Measurements from ENCODE around the gene ATP5F1D. TPM values are rescaled to one million over a fixed set of nuclear protein-coding genes. Genes with fewer than 3 reads are reported as not detected.
A peak's percentile ranks its signal among the peaks of the same experiment; 100 is the strongest.

Gene ATP5F1D
- total RNA-seq, 2 donors from 2014 or later = 156 to 157 TPM

- intact Hi-C loops (cut with DNase I) = no loop called here
- peak overlapping the region in 3 of 4 donors; percentile 98 to 100 (median 98) for H3K27ac ChIP-seq
- no peaks in the 10 kb centered on the region for H3K9me3 ChIP-seq
- peaks cover 28 to 30% of the 10 kb centered on the region in 2 donors for H3K36me3 ChIP-seq (replicated peaks in 1 of 2; ENCODE audit: insufficient read depth in 1 of 2, low read depth in 2 of 2)
- ATAC-seq (no peak), DNase-seq (no peak)
- peaks cover 94% of the 10 kb centered on the region for H3K4me1 ChIP-seq
- no peak overlapping the region for H3K4me3 ChIP-seq
- TF ChIP-seq CTCF (IDR thresholded peaks at IDR 0.05) = no peak
- TF ChIP-seq POLR2A (IDR thresholded peaks at IDR 0.05) = no peak
- H3K27me3 ChIP-seq = no peaks in the 10 kb centered on the region
- 69 to 71% methylated on average over 23 of the region's 23 CpGs for WGBS, 2 donors
Observed at GRCh38 chr19:1257475-1258162, 16.1 kb downstream of the ATP5F1D start.

- Histone ChIP-seq H3K27me3 (no peaks in the 10 kb centered on the region), H3K27ac (peak overlapping the region in 3 of 4 donors; percentile 98 to 100 (median 98)), H3K4me1 (peaks cover 94% of the 10 kb centered on the region), H3K9me3 (no peaks in the 10 kb centered on the region), H3K4me3 (no peak overlapping the region), H3K36me3 (replicated peaks in 1 of 2; ENCODE audit: insufficient read depth in 1 of 2, low read depth in 2 of 2) (peaks cover 28 to 30% of the 10 kb centered on the region in 2 donors)
- DNase-seq (no peak), ATAC-seq (no peak)
- whole genome bisulfite sequencing, 2 donors = 80 to 82% methylated on average over 8 of the region's 8 CpGs
- intact Hi-C loops (cut with DNase I) = no loop called here
- no peak for TF ChIP-seq POLR2A (IDR thresholded peaks at IDR 0.05)
- no peak for TF ChIP-seq CTCF (IDR thresholded peaks at IDR 0.05)
Observed at GRCh38 chr19:1258163-1258492, 16.6 kb downstream of the ATP5F1D start.

DNA sequence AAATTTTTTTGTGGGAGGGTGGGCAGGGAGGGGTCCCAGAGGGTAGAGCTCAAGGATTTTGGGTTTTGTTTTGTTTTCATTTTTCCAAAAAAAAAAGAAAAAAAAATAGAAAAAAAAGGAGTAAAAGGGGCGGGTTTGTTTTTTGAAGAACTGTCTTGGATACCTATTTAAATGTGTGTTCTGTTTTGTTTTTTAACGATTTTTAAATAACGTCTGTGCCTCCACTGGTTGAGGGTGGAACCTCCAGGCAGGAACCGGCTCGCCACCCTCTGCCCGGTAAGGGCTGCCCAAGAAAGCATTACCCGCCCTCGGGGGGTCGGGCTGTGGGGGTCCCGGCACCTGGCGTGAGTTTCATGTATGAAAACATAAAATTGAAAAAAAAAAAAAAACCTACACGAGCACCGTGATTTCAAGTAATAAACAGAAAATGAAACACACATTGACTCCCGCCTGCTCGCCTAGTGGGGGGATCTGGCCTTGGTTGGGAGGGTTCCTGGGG, 17.2 kb downstream of the ATP5F1D start:
- peak overlapping the region; percentile 89 to 100 (median 98) for H3K27ac ChIP-seq
- 24 to 35% methylated on average over 15 of the region's 15 CpGs for WGBS, 2 donors
- ATAC-seq (no peak), DNase-seq (no peak)
- no peak overlapping the region for H3K4me3 ChIP-seq
- peaks cover 28 to 30% of the 10 kb centered on the region in 2 donors for H3K36me3 ChIP-seq (replicated peaks in 1 of 2; ENCODE audit: insufficient read depth in 1 of 2, low read depth in 2 of 2)
- H3K27me3 ChIP-seq = no peaks in the 10 kb centered on the region
- intact Hi-C loops (cut with DNase I) = no loop called here
- H3K9me3 ChIP-seq = no peaks in the 10 kb centered on the region
- peaks cover 94% of the 10 kb centered on the region for H3K4me1 ChIP-seq
- TF ChIP-seq POLR2A (IDR thresholded peaks at IDR 0.05) (no peak), CTCF (IDR thresholded peaks at IDR 0.05) (peak in 1 of 7 experiments; percentile 4)

DNA sequence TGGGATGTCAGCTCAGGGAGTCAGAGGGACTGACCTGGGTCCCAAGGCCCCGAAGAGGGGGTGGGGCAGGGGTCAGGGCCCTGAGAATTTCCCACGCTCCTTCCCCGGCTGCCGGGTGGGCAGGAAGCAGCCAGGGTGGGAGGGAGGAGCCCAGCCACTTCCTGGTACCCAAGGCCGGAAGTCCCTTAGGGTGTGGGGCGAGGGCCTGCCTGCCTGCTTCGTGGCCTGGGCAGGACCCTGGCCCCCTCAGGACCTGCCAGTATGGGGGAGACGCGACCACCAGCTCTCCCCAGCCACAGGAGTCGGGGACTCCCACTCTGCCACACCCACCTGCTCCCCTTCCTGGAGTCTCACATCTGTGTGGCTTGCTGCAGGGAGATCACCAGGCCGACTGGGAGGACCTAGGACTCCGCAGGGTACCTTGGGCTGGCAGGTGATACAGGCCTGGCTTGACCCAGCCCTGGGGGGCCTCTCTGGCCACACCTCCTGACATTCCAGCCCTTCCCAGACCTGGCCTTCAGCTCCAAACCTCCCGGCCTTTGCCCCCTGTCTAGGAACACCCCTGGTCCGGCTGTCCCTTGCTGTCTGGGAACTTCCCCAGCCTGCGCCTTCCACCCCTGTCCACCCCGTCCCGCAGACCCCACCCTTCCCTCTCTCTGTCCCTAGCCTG, 17.8 kb downstream of the ATP5F1D start:
- peaks cover 24 to 29% of the 10 kb centered on the region in 2 donors for H3K36me3 ChIP-seq (replicated peaks in 1 of 2; ENCODE audit: insufficient read depth in 1 of 2, low read depth in 2 of 2)
- H3K27me3 ChIP-seq = no peaks in the 10 kb centered on the region
- H3K4me3 ChIP-seq = no peak overlapping the region
- DNase-seq (peak; percentile 66 to 79 (median 72)), ATAC-seq (peak; percentile 2)
- peaks cover 89% of the 10 kb centered on the region for H3K4me1 ChIP-seq
- TF ChIP-seq CTCF (IDR thresholded peaks at IDR 0.05) (no peak), POLR2A (IDR thresholded peaks at IDR 0.05) (peak; percentile 19 to 69 (median 68))
- 13 to 24% methylated on average over 8 to 17 of the region's 17 CpGs for WGBS, 2 donors
- intact Hi-C loops (cut with DNase I) = no loop called here
- H3K9me3 ChIP-seq = no peaks in the 10 kb centered on the region
- H3K27ac ChIP-seq = peak overlapping the region; percentile 89 to 100 (median 98)

Measured in body of pancreas (tissue), 4 donors.